Vagina (tissue), 2 donors: ENCODE measurements around the gene EPS15.

Experiments used
- POLR2A ChIP-seq, 2 donors: fragments of 450-650 bp; IDR thresholded peaks; one replicate each; pipeline ENCODE4 v1.6.1; 2017; ENCODE audit warnings: antibody characterized with exemption in 2 of 2, mild to moderate bottlenecking in 2 of 2, moderate library complexity in 2 of 2
- TF ChIP-seq, protein P1 (sequence below), 3 experiments: fragments of 450-650 bp in 2 of 3; fragments of 200-600 bp in 1 of 3; sonication (generic) in 1 of 3; IDR thresholded peaks; one replicate each; pipeline ENCODE4 v1.5.1; 2017 to 2019; ENCODE audit warnings: antibody characterized with exemption in 3 of 3, mild to moderate bottlenecking in 2 of 3, moderate library complexity in 2 of 3

DNA sequence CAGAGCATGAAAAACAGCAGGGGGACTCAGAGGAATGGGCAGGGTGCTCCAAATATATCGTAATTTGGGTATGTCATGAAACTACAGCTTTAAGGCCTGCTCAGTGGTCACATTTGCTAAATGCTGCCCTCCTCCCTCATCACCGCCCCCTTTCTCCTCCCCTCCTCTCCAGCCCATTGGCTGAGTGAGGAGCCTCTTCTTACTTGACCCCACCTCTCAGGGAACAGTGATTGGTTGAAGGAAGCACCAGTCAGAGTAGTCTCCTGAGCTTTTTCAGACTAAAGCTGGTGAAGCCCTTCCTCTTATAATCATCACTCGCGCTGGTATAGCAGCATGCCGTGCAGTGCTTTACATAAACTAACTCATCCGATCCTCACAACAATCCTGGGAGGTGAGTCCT, 178.7 kb downstream of the EPS15 start:
- TF ChIP-seq, protein P1, sequence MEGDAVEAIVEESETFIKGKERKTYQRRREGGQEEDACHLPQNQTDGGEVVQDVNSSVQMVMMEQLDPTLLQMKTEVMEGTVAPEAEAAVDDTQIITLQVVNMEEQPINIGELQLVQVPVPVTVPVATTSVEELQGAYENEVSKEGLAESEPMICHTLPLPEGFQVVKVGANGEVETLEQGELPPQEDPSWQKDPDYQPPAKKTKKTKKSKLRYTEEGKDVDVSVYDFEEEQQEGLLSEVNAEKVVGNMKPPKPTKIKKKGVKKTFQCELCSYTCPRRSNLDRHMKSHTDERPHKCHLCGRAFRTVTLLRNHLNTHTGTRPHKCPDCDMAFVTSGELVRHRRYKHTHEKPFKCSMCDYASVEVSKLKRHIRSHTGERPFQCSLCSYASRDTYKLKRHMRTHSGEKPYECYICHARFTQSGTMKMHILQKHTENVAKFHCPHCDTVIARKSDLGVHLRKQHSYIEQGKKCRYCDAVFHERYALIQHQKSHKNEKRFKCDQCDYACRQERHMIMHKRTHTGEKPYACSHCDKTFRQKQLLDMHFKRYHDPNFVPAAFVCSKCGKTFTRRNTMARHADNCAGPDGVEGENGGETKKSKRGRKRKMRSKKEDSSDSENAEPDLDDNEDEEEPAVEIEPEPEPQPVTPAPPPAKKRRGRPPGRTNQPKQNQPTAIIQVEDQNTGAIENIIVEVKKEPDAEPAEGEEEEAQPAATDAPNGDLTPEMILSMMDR (IDR thresholded peaks at IDR 0.05), result no peak
- no peak for TF ChIP-seq POLR2A (IDR thresholded peaks at IDR 0.05)
